Stimulated activated naive CD8-positive, alpha-beta T cell treated with anti-CD3 and anti-CD28 coated beads, Interleukin-15, Interleukin-2, amounts not matched to agents 100 U/mL and 50 U/mL, for 24 hours (primary cell): ENCODE results near the gene OR4D10.
A peak's percentile ranks its signal among the peaks of the same experiment; 100 is the strongest.
"Not testable (repeated sequence)": the region's sequence is repeated elsewhere in the genome, so short reads cannot be mapped to it uniquely, and the experiment has no call there.

Source experiments
- ATAC-seq: fragments of 150-1000 bp; cut with Tn5 transposase; one replicate; pipeline ENCODE4 v1.10.0; 2021
- DNase-seq: peaks from one replicate; pipeline ENCODE4 v3.0.0; 2021

The OR4D10 gene

GRCh38 chr11:59473015-59473414 lies at the start of gene OR4D10:
OR4D10 (plus strand) TSS chr11:59473315; CDS start chr11:59477430, 4,115 bp downstream.
- DNase-seq (no peak), ATAC-seq (no peak)

GRCh38 chr11:59423835-59424234 lies 49.3 kb upstream of the OR4D10 start:
- ATAC-seq (no peak), DNase-seq (no peak)

GRCh38 chr11:59425131-59425530 lies 48.0 kb upstream of the OR4D10 start:
- no peak for DNase-seq
- ATAC-seq = no peak

- ATAC-seq (no peak), DNase-seq (no peak)
Measured at GRCh38 chr11:59426361-59427067, 46.6 kb upstream of the OR4D10 start, which contains the start of gene OR5A2. OR5A2 (minus strand) TSS chr11:59426413; CDS start chr11:59422953, 3,460 bp downstream.

- ATAC-seq (no peak), DNase-seq (no peak)
Measured at GRCh38 chr11:59427068-59427382, 46.1 kb upstream of the OR4D10 start.

- DNase-seq (peak; percentile 38), ATAC-seq (peak; percentile 57)
Measured at GRCh38 chr11:59429924-59430516, 43.1 kb upstream of the OR4D10 start.

- no peak for DNase-seq
Measured at GRCh38 chr11:59436169-59436568, 36.9 kb upstream of the OR4D10 start, which contains the start of gene OR5A1. OR5A1 (plus strand) TSS chr11:59436469; CDS start chr11:59443169, 6,700 bp downstream.

GRCh38 chr11:59437770-59438169 lies 35.3 kb upstream of the OR4D10 start:
- ATAC-seq = no peak

More at GRCh38 chr11:59436169-59436568, 36.9 kb upstream of the OR4D10 start, which contains the start of gene OR5A1:
- ATAC-seq = no peak

GRCh38 chr11:59445624-59446023 lies 27.5 kb upstream of the OR4D10 start:
- not testable (repeated sequence) for ATAC-seq, DNase-seq

More at GRCh38 chr11:59437770-59438169, 35.3 kb upstream of the OR4D10 start:
- no peak for DNase-seq

GRCh38 chr11:59448484-59448883 lies 24.6 kb upstream of the OR4D10 start:
- no peak for ATAC-seq
- DNase-seq = no peak

GRCh38 chr11:59456661-59457060 lies 16.5 kb upstream of the OR4D10 start, which contains the start of gene OR4D6:
OR4D6 (plus strand) TSS chr11:59456961; CDS start chr11:59456961, 0 bp downstream.
- no peak for ATAC-seq
- DNase-seq = no peak

- no peak for DNase-seq
- no peak for ATAC-seq
Measured at GRCh38 chr11:59459916-59460315, 13.2 kb upstream of the OR4D10 start.

GRCh38 chr11:59463190-59463641 lies 9.9 kb upstream of the OR4D10 start:
- DNase-seq (no peak), ATAC-seq (no peak)

- DNase-seq (no peak), ATAC-seq (no peak)
Measured at GRCh38 chr11:59475176-59475575, 2.1 kb downstream of the OR4D10 start.

GRCh38 chr11:59479906-59480305 lies 6.8 kb downstream of the OR4D10 start:
- ATAC-seq (no peak), DNase-seq (no peak)

- ATAC-seq (no peak), DNase-seq (no peak)
Measured at GRCh38 chr11:59480359-59480758, 7.2 kb downstream of the OR4D10 start.

GRCh38 chr11:59501931-59502330 lies 28.8 kb downstream of the OR4D10 start:
- no peak for ATAC-seq

GRCh38 chr11:59503276-59503675 lies 30.2 kb downstream of the OR4D10 start, which contains the start of gene OR4D11:
OR4D11 (plus strand) TSS chr11:59503576; CDS start chr11:59503576, 0 bp downstream.
- ATAC-seq = no peak

More at GRCh38 chr11:59501931-59502330, 28.8 kb downstream of the OR4D10 start:
- no peak for DNase-seq

GRCh38 chr11:59510941-59511589 lies 38.0 kb downstream of the OR4D10 start, which contains the start of gene OR4D9:
OR4D9 (plus strand) TSS chr11:59511539; CDS start chr11:59514913, 3,374 bp downstream.
- DNase-seq = no peak
- peak; percentile 46 for ATAC-seq

More at GRCh38 chr11:59503276-59503675, 30.2 kb downstream of the OR4D10 start, which contains the start of gene OR4D11:
- DNase-seq = no peak

GRCh38 chr11:59511675-59512074 lies 38.6 kb downstream of the OR4D10 start:
- DNase-seq = no peak
- ATAC-seq = no peak

GRCh38 chr11:59520139-59520538 lies 47.0 kb downstream of the OR4D10 start:
- ATAC-seq, DNase-seq: not testable (repeated sequence)

- DNase-seq (no peak), ATAC-seq (no peak)
Measured at GRCh38 chr11:59520741-59521140, 47.6 kb downstream of the OR4D10 start.
